DMS 273 (cell line): ENCODE data around the gene CRMP1.

Experiments
- DNase-seq: peaks from one replicate; lab custom pipeline; 2025; ENCODE audit not compliant: unreplicated experiment; lab: John Stamatoyannopoulos, UW

The CRMP1 gene

DNA sequence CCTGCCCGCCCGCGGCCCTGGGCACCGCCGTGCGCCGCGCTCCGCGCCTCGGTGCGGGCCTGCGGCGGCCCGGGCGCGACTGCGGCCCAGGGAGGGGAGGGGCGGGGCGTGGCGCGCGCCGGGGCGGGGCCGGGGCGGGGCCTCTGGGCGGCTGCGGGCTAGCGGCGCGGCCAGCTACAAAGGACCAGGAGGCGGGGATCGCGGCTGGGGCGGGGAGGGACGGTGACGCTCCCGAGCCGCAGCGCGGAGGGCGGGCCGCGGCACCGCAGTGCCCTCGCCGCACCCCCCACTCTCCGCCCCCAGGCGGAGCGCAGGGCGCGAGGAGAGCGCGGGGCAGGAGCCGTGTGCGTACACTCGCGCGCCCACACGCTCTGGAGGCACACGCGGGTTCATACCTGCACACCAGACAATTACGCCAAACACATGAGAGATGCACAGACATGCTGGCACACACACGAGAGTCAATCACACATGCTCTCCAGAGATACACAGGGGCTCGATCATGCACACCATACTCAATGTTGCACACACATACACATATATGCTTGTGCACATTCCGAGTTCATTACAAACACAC is at the start of gene CRMP1:
Gene CRMP1 (minus strand): TSS at position 83 of the 577 bp plus-strand sequence. CDS start 117 bp downstream, outside the sequence.
- DNase-seq, result peak; percentile 85

DNA sequence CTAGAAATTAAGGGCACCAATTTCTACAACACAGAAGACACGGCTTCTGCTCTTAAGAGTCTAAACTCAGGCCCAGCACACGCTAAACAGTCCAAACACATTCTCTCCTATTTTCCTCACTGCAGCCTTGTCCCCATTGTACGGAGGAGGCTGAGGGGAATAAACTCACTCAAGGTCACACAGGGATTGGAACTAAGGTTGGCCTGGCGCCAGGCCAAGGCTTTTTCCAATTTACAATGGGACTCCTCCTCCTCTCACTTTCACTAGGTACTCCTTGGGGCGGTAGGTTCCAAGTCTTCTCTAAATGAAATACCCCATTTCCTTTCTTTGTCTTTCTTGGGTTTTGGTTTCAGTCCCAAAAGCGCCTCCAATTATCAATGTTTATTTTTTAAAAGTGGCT is 48.7 kb upstream of the CRMP1 start:
- DNase-seq, result no peak

DNA sequence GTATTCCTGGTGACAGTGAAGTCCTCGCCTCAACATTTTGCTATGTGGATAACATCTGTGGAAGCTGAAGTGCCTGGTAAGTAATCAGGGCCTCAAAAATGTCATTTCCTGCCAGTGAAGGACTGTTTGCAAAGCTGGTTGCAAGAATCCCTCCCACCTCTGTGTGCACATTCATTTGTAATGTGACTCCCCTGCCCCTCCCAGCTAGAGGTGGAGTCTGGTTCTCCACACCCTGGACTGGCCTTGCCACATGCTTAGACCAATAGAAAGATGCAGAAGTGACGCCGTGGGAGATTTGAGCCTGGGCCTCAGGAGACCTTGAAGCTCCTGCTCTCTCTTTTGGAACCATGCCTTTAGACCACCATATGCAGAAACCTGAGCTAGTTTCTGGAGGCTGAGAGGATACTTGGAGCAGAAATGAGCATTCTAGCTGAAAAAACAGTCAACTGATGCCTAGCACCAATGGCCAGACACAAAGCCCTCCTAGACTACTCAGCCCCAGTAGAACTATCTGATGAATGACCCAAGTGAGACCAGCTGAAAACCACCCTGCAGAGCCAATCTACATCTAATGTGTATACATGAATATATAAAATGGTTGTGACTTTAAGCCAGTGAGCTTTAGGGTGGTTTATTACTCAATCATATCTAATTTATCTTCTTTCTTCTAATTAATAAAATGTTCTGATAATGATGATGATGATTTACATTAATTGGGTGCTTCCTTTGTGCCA is 47.8 kb upstream of the CRMP1 start:
- peak; percentile 43 for DNase-seq

GRCh38 chr4:5933996-5934831 is 41.3 kb upstream of the CRMP1 start:
- DNase-seq, result no peak

GRCh38 chr4:5933116-5933515 is 40.2 kb upstream of the CRMP1 start:
- peak; percentile 48 for DNase-seq

- no peak for DNase-seq
Measured at GRCh38 chr4:5932035-5932568, 39.2 kb upstream of the CRMP1 start.

DNA sequence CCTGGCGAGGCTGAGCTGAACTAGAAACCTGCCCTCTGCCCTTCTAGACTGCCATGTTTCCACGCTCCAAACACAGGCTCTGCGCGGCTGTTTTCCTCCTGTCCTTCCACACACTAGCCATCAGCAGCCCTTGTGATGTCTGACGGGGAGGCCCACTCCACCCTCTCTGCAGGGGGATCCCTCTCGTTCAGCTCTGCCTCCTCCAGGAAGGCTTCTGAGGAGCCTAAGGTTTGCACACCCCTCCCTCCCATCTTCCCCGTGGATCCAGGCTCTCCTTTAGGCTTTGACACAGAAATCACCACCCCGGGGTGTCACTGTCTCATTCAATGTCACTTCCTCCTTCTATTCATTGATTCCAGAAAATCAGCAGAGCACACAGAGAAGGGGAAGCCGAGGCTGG is 38.6 kb upstream of the CRMP1 start:
- no peak for DNase-seq

DNA sequence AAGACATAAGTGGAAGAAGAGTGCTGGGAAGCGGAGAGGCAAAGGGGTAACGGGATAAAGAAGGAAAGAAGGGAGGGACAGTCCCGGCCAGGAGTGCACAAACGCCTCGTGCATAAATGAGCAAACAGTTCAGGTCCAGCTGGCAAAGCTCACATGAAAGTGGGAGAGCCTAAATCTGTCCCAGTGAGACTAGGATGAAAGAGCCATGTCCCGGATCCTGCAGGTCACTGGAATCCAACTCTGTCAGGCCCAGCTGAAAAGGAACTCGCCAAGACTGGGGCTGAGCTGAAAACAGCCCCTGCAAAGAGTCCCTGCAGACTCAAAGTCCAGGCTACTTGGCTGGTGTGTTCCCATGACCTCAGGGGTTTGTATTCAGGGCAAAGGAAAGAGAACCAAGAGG is 38.0 kb upstream of the CRMP1 start:
- DNase-seq, result no peak

- DNase-seq, result no peak
Measured at GRCh38 chr4:5930456-5930855, 37.6 kb upstream of the CRMP1 start.

DNA sequence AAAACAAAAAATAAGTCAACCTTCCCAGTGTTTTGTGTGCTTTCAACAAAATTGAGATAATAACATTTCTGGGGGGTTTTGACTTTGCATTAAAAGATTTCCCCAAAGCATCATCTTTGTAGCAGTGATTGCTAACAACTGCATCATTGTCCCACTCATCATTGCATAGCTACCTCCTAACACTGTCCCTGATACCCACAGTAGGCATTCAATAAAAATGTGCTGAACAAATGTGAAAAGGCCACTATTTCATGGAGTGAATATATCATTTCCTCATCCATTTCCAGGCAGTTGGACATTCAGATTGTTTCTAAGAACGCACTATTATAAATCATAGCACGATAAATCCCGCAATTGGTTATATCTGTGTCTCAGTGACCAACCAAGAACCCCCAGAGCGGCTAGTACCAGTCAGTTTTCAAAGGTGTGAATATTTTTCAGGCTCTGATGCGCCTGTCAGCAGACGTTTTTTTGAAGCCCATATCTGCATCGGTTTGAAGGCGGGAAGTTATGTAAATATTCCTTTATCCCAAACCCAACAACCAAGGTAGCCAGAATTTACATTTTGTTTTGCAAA is 36.0 kb upstream of the CRMP1 start:
- DNase-seq, result no peak

- no peak for DNase-seq
Measured at GRCh38 chr4:5928274-5928673, 35.4 kb upstream of the CRMP1 start.

GRCh38 chr4:5927747-5928146 is 34.9 kb upstream of the CRMP1 start:
- no peak for DNase-seq

- no peak for DNase-seq
Measured at GRCh38 chr4:5927116-5927515, 34.2 kb upstream of the CRMP1 start.

DNA sequence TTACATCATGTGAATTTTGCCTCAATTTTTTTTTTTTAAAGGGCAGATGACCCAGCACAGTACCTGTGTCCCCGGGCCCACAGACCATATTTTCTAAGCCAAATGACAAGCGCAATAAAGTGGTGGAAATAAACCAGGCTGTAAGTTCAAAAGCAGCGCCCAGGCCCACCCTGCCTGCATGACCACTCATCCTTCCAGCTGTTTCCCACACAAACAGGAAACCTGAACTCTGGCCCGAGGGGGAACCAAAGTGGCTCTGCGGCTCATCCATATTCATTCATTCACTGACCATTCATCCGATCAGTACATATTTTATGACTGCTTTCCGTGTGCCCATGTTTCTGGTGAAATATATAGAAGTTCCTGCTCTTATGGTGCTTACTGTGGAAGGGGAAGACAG is 33.7 kb upstream of the CRMP1 start:
- DNase-seq, result no peak

DNA sequence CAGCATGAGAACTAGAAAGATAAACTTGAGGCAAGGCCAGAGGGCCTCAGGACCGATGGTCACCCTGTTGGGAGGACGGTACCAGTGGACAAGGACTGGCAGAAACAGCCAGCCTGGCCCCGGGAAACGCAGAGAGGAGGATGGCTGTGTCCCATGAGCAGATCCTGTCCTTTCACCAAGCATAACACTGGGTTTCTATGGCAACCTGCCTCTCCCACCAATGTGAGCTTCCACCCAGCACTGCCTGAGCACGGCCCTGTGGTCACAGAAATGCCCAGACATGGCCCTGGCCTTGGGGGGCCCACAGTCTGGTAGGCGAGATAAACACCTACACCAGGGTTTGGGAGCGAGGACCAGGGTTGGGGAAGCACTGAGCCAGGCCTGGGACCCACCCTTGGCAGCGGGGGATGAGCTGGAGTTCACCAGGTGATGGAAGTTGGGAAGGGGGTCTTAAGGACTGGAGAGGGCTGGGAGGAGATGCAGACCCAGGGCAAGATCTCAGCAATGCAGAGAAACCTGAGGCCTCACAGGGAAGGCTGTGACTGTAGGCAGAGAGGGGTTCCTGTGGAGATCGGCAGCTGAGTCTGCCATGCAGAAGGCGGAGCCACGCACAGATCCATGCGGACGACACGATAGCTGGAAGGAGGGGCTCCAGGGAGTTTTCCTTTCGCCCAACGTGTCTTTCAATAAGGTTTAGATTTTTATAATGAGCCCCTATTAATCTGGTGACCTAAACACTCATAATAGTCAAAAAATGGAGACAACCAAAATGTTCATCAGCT is 32.7 kb upstream of the CRMP1 start:
- DNase-seq, result no peak

DNA sequence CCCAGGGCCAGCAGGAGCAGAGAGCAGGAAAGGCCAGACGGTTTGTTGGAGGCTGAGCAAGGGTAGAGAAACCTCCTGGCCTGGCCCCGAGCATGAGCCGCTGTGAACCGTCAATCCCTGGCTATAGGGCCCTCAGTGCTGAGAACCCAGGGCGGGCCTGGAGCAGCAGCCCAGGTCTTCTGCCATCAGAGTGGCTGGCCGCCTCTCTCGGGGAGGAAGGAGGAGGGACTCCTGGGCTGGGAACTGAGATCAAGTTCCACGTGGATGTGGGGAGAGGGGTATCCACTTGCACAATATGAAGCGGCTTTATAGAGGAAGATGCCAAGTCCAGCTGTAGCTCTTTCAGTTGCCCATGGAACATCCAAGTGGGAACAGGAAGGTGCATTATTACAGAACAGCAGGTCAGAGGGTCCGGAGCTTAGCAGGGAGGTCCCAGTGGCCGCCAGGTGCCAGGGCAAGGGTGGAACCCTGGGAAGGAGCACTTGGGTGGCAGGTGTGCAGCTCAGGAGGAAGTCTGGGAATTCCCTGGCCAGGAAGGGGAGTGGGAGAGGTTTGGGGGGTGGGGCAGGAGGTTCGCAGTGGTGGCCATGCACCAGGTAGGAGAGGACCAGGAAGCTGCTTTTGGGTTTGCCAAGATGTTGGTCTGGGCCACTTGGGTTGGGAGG is 31.7 kb upstream of the CRMP1 start:
- DNase-seq, result no peak

GRCh38 chr4:5923376-5923775 is 30.5 kb upstream of the CRMP1 start:
- DNase-seq, result no peak

DNA sequence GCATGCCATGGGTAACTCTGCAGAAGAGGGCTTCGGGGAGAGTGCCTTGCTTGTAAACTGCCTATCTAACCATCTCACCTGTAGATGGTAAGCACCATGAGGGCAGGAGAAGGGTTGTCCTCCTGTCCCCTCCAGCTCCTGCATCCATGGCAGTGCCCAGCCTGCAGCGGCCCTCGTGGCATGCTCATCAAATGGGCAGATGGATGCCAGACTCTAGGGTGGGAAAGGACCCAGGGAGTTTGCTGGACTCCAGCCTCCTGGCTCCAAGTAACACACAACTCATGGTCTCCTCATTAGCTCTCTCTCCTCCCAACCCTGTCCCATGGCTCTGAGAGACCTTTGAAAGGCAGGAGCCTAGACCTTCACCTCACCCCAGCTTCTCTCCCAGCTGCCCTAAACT is 29.7 kb upstream of the CRMP1 start:
- no peak for DNase-seq

DNA sequence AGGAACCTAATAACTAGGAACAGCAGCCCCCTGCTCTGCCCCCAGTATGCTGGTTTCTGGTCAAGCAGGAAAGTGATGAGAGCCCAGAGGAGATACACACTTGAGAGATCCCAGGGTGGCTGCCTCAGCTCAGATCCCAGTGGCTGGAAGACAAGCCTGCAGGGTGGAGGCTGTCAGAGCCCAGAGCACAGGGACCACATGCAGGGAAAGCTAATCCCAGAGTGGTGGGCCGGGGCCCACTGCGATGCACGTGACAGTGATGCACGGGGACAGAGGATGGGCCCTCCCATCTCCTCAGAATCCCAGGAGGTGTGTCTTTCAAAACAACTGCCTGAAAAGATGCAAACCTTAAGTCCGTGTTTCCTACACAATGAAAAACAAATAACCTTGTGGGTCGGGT is 29.1 kb upstream of the CRMP1 start:
- DNase-seq, result no peak
